Measurements from ENCODE around the gene IGF1R.
"Not testable (repeated sequence)": the region's sequence is repeated elsewhere in the genome, so short reads cannot be mapped to it uniquely, and the experiment has no call there.

The IGF1R gene

DNA sequence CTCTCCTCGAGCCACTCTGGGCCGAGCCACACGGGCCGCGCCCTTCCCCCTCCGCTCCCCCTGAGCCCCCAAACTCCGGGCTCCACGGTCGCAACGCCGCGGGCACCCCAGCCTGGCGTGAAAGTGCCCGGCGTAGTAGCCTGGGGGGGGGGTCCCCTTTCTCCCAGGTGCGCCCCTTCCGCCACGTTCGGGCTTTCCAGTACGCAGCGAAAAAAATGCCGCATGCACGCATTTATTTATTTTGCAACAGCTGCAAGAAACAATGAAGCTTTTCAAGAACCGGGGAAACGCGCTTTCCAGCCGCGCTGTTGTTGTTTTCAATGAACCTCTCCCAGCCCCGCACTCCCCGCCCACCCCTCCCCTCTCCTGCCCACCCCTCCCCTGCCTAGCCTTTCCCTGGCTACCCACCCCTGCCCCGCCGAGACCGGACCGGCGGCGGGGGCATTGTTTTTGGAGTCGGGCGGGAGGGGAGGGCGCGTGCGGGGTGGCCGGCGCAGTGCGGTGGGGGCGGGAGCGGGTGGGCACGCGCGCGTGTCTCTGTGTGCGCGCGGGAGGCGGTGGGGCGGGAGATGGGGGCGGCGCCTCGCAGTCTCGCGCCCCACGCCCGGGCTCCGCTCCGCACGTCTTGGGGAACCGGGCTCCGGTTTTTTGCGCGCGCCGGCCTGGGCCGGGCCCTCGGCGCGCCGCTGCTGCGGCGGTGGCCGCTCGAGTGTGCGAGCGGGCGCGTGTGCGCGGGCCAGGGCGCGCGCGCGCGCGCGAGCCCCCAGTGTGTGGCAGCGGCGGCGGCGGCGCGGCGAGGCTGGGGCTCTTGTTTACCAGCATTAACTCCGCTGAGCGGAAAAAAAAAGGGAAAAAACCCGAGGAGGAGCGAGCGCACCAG is at the start of gene IGF1R:
TSS of gene IGF1R (plus strand) at position 766 of the 880 bp plus-strand sequence. CDS start 1,043 bp downstream, outside the sequence.
- peak; percentile 67 for DNase-seq

DNA sequence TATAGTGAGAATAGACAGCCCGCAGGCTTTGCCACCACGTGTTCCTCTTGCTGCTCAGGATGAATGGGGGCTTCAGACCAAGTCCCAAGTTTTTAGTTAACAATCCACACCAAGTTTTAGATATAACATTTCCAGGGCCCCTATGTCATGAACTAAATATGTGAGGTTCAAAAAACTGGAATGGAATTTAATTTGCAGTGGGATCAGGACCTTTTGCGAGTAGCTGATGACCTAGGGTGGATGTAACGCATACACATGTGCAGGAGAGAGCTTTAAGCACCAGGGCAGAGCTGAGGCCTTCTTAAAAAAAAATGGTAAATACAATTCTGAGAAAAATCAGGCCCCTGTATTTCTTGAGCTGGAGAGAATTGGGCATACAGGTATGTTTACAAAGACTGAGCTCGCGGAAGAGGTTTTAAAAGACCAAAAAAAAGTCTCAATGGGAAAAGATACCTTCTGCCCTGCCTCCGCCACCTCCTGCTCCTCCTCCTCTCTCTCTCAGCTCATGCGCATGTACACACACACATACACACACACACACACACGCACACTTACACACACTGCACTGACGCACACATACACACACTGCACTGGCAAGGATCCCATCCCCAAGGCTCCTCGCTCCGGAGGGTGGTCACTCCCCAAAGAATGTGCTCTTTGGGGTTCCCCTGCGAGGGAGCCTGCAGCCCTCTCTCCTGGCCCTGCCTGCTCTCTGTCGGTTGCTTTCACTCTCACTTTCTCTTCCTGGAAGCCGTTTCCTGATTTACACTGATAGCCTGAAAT is 48.2 kb upstream of the IGF1R start:
- DNase-seq: no peak

DNA sequence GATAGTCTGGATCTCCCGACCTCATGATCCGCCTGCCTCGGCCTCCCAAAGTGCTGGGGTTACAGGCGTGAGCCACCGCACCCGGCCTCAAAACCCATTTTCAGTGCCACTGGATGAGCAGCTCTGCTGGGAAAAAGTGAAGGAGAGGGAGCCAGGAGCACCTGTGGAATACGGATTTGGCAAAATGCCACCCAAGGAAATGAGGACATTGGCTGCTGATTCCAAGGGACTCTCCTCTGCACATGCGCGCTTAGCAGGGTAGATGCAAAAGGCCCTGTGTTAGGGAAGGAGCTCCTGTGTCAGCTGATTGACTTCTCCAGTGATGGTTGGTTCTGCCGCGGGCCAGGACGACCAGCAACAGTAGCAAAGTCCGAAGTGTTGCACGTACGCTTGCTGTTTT is 43.4 kb upstream of the IGF1R start:
- DNase-seq: no peak

DNA sequence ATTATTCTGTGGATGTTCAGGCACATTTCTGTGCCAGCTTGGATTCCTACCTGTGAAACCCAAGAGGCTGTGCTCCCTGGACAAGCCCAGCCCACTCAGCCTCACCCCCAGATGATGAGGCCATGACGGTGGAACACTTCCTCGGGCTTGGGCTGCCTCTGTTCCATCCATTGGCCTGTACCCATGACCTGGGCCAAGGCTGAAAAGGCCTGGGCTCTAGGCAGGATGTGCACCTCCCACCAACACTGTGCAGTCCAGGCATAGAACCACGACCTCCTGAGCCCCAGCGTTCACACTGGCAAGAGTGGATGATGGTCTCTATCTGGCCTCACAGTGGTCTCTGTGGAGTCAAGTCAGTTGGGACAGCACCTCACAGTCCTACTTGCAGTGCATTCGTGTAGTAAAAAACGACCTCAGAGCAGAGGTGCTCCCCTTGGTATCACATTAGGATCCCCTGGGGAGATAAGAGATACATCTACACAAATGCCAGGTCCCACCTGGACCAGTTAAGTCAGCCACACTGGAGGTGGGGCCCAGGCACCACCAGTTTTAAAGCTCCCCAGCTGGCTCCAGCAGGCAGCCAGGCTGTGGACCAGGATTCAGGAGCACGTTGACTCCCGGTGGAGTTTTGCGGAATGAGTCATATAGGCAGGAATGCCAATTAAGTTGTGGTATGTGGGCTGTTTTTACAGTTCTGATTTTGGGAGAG is 39.0 kb upstream of the IGF1R start:
- no peak for DNase-seq

- DNase-seq: no peak
Observed at GRCh38 chr15:98610991-98611390, 37.3 kb upstream of the IGF1R start.

- DNase-seq: no peak
Observed at GRCh38 chr15:98611808-98612207, 36.5 kb upstream of the IGF1R start.

DNA sequence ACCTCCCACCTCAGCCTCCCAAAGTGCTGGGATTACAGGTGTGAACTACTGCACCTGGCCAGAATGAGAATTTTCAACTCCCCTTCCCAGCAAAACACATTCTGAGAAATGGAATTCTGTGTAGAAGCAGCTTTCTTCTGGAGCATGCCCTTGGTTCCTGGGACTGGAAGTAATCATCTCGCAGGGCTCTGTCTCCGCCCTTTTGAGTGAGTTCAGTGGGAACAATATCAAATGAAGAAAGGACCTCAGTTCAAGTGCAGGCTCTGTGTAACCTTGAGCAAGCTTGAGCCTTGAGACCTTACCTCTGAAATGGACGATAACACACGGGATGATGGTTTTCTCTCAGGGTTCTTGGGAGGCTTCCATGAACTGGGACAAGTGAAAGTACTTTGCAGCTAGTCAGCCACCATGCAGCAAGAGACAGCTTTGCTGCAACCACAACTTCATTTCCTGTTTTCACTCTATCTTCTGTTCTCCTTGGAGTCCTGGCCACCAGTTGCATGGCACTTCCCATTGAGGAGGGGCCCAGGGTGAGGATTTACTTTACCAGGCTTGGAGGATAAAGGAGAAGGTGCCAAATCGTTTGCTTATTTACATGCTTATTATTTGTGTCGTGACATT is 35.7 kb upstream of the IGF1R start:
- DNase-seq: no peak

- DNase-seq: no peak
Observed at GRCh38 chr15:98614681-98615080, 33.7 kb upstream of the IGF1R start.

- no peak for DNase-seq
Observed at GRCh38 chr15:98616397-98616796, 31.9 kb upstream of the IGF1R start.

- DNase-seq: no peak
Observed at GRCh38 chr15:98617328-98617980, 30.9 kb upstream of the IGF1R start.

- DNase-seq: not testable (repeated sequence)
Observed at GRCh38 chr15:98618576-98618975, 29.8 kb upstream of the IGF1R start.

GRCh38 chr15:98620020-98620419 is 28.3 kb upstream of the IGF1R start:
- DNase-seq: no peak

DNA sequence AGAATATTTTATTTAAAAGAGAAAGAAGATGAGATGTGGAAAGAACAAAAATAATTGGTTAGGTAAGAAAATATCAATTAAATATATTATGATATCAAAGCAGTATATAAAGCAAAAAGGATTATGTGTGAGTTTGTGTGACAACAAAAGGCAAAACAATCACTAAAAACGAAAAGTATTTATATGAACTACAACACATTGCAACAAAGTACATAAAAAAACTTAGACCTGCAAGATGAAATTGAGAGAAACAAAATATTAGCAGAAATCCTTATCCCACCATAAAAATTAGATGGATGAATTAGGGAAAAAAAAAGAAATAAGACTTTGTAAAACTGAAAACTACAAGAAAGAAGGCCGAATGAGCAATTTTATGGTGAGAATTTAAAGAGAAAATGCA is 27.3 kb upstream of the IGF1R start:
- no peak for DNase-seq

DNA sequence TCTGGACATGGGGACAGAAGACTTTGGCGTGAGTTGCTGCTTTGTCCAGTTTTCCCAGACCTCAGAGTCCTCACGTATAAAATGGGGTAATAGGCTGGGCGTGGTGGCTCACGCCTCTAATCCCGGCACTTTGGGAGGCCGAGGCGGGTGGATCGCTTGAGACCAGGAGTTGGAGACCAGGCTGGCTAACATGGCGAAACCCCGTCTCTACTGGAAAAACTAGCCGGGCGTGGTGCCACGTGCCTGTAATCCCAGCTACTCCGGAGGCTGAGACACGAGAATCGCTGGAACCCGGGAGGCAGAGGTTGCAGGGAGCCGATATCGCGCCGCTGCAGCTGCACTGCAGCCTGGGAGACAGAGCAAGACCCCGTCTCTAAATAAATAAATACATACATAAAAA is 22.7 kb upstream of the IGF1R start:
- DNase-seq: no peak

DNA sequence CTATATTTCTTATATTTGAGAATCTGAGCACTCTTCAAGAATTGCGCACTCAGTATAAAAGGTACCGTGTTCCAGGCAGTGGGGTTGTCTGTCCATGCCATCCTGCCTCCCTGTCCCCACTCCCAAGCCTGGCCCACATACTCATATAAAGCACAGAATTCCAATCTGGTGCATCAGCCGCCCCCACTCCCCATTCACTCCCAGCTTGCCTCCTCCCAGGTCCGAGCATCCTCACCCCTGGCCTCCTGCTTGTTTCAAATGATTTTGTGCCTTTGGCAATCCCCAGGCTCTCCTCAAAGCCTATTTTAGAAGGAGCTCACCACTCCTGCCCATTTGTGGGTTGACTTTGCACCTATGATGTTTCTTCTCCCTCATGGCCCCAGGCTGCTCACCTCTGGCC is 22.2 kb upstream of the IGF1R start:
- no peak for DNase-seq

GRCh38 chr15:98628216-98628615 is 20.1 kb upstream of the IGF1R start:
- DNase-seq: no peak

DNA sequence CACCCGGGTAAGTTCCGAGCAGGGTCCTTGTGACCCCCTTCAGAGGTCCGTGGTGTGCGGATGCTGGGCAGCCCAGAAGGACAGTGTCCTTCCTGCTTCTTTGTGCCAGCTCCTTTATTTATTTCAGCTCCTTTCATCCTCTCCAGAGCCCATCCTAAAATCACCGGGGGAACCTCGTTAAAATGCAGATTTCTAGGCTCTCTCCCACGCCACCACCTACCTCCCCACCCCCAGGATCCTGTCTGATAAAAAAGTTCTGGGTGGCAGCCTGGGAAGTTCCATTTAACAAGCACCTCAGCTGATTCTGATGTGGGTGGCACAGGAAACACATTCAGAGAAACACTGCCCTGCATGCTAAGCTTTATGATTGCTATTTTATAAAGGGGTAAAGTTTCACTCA is 12.5 kb upstream of the IGF1R start:
- DNase-seq: no peak

DNA sequence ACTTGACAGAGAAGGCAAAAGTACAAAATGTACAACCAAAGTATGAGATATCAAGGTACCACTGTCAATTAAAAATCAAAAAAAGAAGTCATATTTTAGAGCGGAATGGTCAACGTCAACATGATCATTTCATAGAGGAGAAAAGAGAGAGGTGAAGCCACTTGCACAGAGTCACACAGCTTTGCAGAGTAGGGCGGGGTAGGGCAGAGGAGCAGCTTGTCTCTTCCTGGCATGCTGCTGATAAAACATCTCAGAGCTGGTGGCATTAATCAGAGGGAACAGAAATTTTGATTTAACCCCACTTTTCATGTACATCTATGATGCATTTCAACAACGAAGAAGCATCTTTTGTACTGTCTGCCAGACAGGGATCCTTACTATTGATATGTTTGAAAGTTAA is 5.2 kb upstream of the IGF1R start:
- no peak for DNase-seq

DNA sequence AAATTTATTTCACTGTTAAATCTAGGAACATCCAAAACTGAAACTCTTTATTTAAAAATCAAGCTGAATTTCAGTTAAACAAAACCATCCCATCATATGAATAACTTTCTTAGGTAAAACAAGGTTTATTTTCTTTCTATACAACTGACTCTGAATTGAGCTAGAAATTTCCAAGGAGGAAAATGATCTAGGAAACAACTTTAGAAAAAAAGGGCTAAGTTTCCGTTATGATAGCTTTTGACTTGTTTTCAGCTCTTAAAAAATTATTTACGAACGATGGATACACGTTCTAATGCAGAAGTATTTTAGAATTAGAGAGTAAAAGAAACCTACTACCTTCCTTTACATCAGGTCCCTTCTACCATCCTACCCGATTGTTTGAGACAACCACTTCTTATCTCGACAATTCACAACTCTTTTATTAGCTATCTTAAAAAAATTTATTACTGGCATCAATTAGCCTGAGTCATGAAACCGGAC is 1.8 kb upstream of the IGF1R start:
- DNase-seq: no peak

DNA sequence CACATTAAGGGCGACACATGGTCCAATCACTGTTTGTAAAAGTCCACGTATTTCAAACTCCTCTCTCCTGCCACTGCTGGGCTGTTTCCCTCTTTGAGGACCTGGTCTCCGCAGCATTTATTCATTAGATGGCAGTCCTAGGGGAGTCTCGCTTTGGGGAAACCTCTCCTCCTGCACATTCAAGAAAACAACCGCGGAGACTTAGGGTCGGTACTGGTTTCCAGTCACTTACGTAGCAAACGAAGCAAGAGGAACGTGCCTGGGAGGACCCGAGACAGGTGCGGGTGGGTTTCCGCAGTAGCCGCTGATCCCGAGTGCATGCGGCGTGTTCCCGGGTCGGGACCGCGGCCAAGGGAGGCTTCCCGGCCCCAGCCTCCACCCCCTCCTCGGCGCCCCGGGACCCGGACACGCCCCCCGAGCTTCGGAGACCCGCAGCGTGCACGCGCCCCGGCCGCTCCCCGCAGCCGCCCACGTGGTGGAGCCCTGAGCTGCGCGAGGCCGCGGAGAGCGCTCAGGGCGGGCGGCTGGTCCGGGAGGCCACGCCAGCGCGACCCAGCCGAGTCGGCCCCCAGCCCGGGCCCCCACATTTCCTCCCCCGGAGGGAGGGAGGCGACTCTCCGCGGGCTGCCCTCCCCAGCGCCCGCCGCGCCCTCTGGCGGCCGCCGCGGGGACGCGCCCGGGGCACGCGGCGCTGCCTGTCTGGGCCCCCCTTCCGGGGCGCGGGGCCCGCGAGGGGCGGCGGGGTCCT is 1.1 kb upstream of the IGF1R start:
- peak; percentile 85 for DNase-seq

GRCh38 chr15:98648654-98649471 is 524 bp downstream of the IGF1R start:
- no peak for DNase-seq
